ENCODE measurements around the gene ZFAND2B.

The ZFAND2B gene

GRCh38 chr2:219206328-219207133 lies at the start of gene ZFAND2B:
TSS of gene ZFAND2B (plus strand) at chr2:219206782. CDS start at chr2:219206988, 206 bp downstream.
- peak; percentile 89 to 94 for DNase-seq (ENCODE audit: low read depth in 1 of 2, low spot score in 1 of 2)

- no peak for DNase-seq (ENCODE audit: low read depth in 1 of 2, low spot score in 1 of 2)
Measured at GRCh38 chr2:219157396-219157795, 49.2 kb upstream of the ZFAND2B start.

- DNase-seq (ENCODE audit: low read depth in 1 of 2, low spot score in 1 of 2): no peak
Measured at GRCh38 chr2:219158025-219158424, 48.6 kb upstream of the ZFAND2B start.

- no peak for DNase-seq (ENCODE audit: low read depth in 1 of 2, low spot score in 1 of 2)
Measured at GRCh38 chr2:219158586-219158985, 48.0 kb upstream of the ZFAND2B start.

- no peak for DNase-seq (ENCODE audit: low read depth in 1 of 2, low spot score in 1 of 2)
Measured at GRCh38 chr2:219159771-219160185, 46.8 kb upstream of the ZFAND2B start.

GRCh38 chr2:219160186-219161017 lies 46.2 kb upstream of the ZFAND2B start, which contains the start of gene NHEJ1:
TSS of gene NHEJ1 (minus strand) at chr2:219160815. CDS start at chr2:219158362, 2,453 bp downstream.
- peak; percentile 84 for DNase-seq (ENCODE audit: low read depth in 1 of 2, low spot score in 1 of 2)

GRCh38 chr2:219161097-219161496 lies 45.5 kb upstream of the ZFAND2B start:
- DNase-seq (ENCODE audit: low read depth in 1 of 2, low spot score in 1 of 2): no peak

- no peak for DNase-seq (ENCODE audit: low read depth in 1 of 2, low spot score in 1 of 2)
Measured at GRCh38 chr2:219163156-219163555, 43.4 kb upstream of the ZFAND2B start.

- DNase-seq (ENCODE audit: low read depth in 1 of 2, low spot score in 1 of 2): no peak
Measured at GRCh38 chr2:219165058-219165911, 41.3 kb upstream of the ZFAND2B start.

- no peak for DNase-seq (ENCODE audit: low read depth in 1 of 2, low spot score in 1 of 2)
Measured at GRCh38 chr2:219167997-219168396, 38.6 kb upstream of the ZFAND2B start.

- DNase-seq (ENCODE audit: low read depth in 1 of 2, low spot score in 1 of 2): no peak
Measured at GRCh38 chr2:219168526-219168925, 38.1 kb upstream of the ZFAND2B start.

- no peak for DNase-seq (ENCODE audit: low read depth in 1 of 2, low spot score in 1 of 2)
Measured at GRCh38 chr2:219168932-219169331, 37.6 kb upstream of the ZFAND2B start.

- DNase-seq (ENCODE audit: low read depth in 1 of 2, low spot score in 1 of 2): no peak
Measured at GRCh38 chr2:219169930-219170654, 36.5 kb upstream of the ZFAND2B start, which contains the start of gene SLC23A3. TSS of gene SLC23A3 (minus strand) at chr2:219170029. CDS start at chr2:219169984, 45 bp downstream.

GRCh38 chr2:219171231-219171651 lies 35.3 kb upstream of the ZFAND2B start:
- DNase-seq (ENCODE audit: low read depth in 1 of 2, low spot score in 1 of 2): no peak

GRCh38 chr2:219172231-219173154 lies 34.1 kb upstream of the ZFAND2B start:
- DNase-seq (ENCODE audit: low read depth in 1 of 2, low spot score in 1 of 2): no peak

- DNase-seq (ENCODE audit: low read depth in 1 of 2, low spot score in 1 of 2): no peak
Measured at GRCh38 chr2:219173176-219173575, 33.4 kb upstream of the ZFAND2B start.

- DNase-seq (ENCODE audit: low read depth in 1 of 2, low spot score in 1 of 2): no peak
Measured at GRCh38 chr2:219174146-219174545, 32.4 kb upstream of the ZFAND2B start.

GRCh38 chr2:219174801-219175200 lies 31.8 kb upstream of the ZFAND2B start:
- DNase-seq (ENCODE audit: low read depth in 1 of 2, low spot score in 1 of 2): no peak

GRCh38 chr2:219175486-219175885 lies 31.1 kb upstream of the ZFAND2B start:
- DNase-seq (ENCODE audit: low read depth in 1 of 2, low spot score in 1 of 2): no peak
